ENCODE results near the gene TBC1D24. TPM values are rescaled to one million over a fixed set of nuclear protein-coding genes. Genes with fewer than 3 reads are reported as not detected.
"Not testable (repeated sequence)": the region's sequence is repeated elsewhere in the genome, so short reads cannot be mapped to it uniquely, and the experiment has no call there.

TBC1D24 gene
- total RNA-seq, 2 donors from 2014 or later, result 9.6 to 10.5 TPM

- no peaks in the 10 kb centered on the region for H3K9me3 ChIP-seq
- H3K36me3 ChIP-seq, result peaks cover 6% of the 10 kb centered on the region
- H3K4me3 ChIP-seq, result no peak overlapping the region
- no peak overlapping the region for H3K27ac ChIP-seq
- H3K4me1 ChIP-seq, result peaks cover 0 to 32% of the 10 kb centered on the region in 2 donors
- TF ChIP-seq CTCF (IDR thresholded peaks at IDR 0.05), result no peak
- no peak for DNase-seq (ENCODE audit: low spot score)
- no peaks in the 10 kb centered on the region for H3K27me3 ChIP-seq
Measured at GRCh38 chr16:2533912-2534311, 59.0 kb downstream of the TBC1D24 start.

GRCh38 chr16:2534335-2534734, 59.4 kb downstream of the TBC1D24 start:
- H3K36me3 ChIP-seq; H3K27me3 ChIP-seq; DNase-seq (ENCODE audit: low spot score); H3K4me3 ChIP-seq; H3K9me3 ChIP-seq; H3K27ac ChIP-seq: not testable (repeated sequence)
- H3K4me1 ChIP-seq, result peaks cover 0 to 36% of the 10 kb centered on the region in 2 donors

GRCh38 chr16:2535625-2536013, 60.7 kb downstream of the TBC1D24 start:
- H3K36me3 ChIP-seq, result no peaks in the 10 kb centered on the region
- no peak for DNase-seq (ENCODE audit: low spot score)
- H3K27me3 ChIP-seq, result no peaks in the 10 kb centered on the region
- H3K9me3 ChIP-seq, result no peaks in the 10 kb centered on the region
- peak overlapping the region; percentile 28 to 86 for H3K27ac ChIP-seq
- no peak overlapping the region for H3K4me3 ChIP-seq
- H3K4me1 ChIP-seq, result peaks cover 0 to 49% of the 10 kb centered on the region in 2 donors
- TF ChIP-seq CTCF (IDR thresholded peaks at IDR 0.05), result no peak

- peaks cover 0 to 46% of the 10 kb centered on the region in 2 donors for H3K4me1 ChIP-seq
Measured at GRCh38 chr16:2537451-2538379, 62.8 kb downstream of the TBC1D24 start, which contains the start of gene PDPK1. PDPK1 (plus strand) TSS chr16:2538021; CDS start chr16:2538113, 92 bp downstream.

GRCh38 chr16:2539192-2539844, 64.4 kb downstream of the TBC1D24 start:
- not testable (repeated sequence) for H3K9me3 ChIP-seq; H3K36me3 ChIP-seq; H3K27ac ChIP-seq; DNase-seq (ENCODE audit: low spot score); H3K27me3 ChIP-seq; H3K4me3 ChIP-seq
- H3K4me1 ChIP-seq, result peaks cover 0 to 44% of the 10 kb centered on the region in 2 donors

More at GRCh38 chr16:2537451-2538379, 62.8 kb downstream of the TBC1D24 start, which contains the start of gene PDPK1:
- peak; percentile 90 for DNase-seq (ENCODE audit: low spot score)
- TF ChIP-seq CTCF (IDR thresholded peaks at IDR 0.05), result no peak
- H3K9me3 ChIP-seq, result no peaks in the 10 kb centered on the region
- H3K27ac ChIP-seq, result peak within 1 kb of the TSS; percentile 86
- H3K27me3 ChIP-seq, result no peaks in the 10 kb centered on the region
- peak within 1 kb of the TSS; percentile 61 to 65 for H3K4me3 ChIP-seq
- no peaks in the 10 kb centered on the region for H3K36me3 ChIP-seq

- H3K4me3 ChIP-seq; H3K36me3 ChIP-seq; H3K9me3 ChIP-seq; H3K27me3 ChIP-seq; DNase-seq (ENCODE audit: low spot score); H3K27ac ChIP-seq: not testable (repeated sequence)
- peak in 1 of 2 donors; percentile 56 for TF ChIP-seq CTCF (IDR thresholded peaks at IDR 0.05)
- peaks cover 0 to 44% of the 10 kb centered on the region in 2 donors for H3K4me1 ChIP-seq
Measured at GRCh38 chr16:2539845-2540458, 65.0 kb downstream of the TBC1D24 start.

GRCh38 chr16:2540912-2541311, 66.0 kb downstream of the TBC1D24 start:
- H3K27ac ChIP-seq; DNase-seq (ENCODE audit: low spot score); H3K36me3 ChIP-seq; H3K4me3 ChIP-seq; H3K27me3 ChIP-seq; H3K9me3 ChIP-seq: not testable (repeated sequence)
- peaks cover 0 to 45% of the 10 kb centered on the region in 2 donors for H3K4me1 ChIP-seq

GRCh38 chr16:2541409-2541808, 66.5 kb downstream of the TBC1D24 start:
- H3K9me3 ChIP-seq; DNase-seq (ENCODE audit: low spot score); H3K36me3 ChIP-seq; H3K27ac ChIP-seq; H3K4me3 ChIP-seq; H3K27me3 ChIP-seq: not testable (repeated sequence)
- H3K4me1 ChIP-seq, result peaks cover 0 to 46% of the 10 kb centered on the region in 2 donors

- H3K4me3 ChIP-seq; H3K27me3 ChIP-seq; H3K27ac ChIP-seq; DNase-seq (ENCODE audit: low spot score); H3K9me3 ChIP-seq; H3K36me3 ChIP-seq: not testable (repeated sequence)
- peaks cover 0 to 37% of the 10 kb centered on the region in 2 donors for H3K4me1 ChIP-seq
Measured at GRCh38 chr16:2543771-2544170, 68.8 kb downstream of the TBC1D24 start.
